SIG-M5 treated with dmso at 0.1 percent for 504 hours (cell line): Measurements from ENCODE around the gene IL31.
"Not testable (repeated sequence)": the region's sequence is repeated elsewhere in the genome, so short reads cannot be mapped to it uniquely, and the experiment has no call there.

Source experiments
- DNase-seq: peaks from one replicate; lab custom pipeline; 2025; ENCODE audit not compliant: unreplicated experiment; lab: John Stamatoyannopoulos, UW

The IL31 gene

DNA sequence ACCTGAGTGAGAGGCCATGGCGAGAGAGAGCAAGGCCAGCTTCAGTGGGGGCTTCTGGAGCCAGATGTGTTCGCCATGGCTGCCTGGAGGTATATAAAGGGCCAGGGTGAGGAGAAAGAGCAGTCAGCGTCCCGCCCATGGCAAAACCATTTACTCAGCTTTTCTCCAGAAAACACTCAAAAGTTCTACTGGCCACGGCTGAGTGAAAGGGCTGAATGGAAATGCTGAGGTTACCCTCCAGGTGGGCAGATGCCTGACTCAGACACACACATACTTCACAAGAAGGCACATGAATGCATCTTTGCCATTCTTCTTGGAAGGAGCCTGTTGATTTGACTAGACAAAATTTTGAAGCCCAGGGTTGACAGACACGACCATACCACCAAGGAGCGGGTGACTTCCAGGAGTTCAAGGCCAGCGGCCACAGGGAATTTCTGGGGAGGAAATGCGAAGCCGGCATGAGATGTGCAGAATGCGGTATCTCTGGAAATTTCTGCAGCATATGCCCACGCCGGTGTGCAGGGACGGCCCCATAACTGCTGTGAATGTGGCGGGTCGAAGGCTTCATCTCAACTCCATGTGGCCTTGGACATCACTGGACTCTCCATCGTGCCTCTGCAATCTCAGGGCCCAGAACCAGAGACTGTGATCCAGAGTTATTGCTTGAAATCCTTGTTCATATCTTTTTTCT is at the start of gene IL31:
Gene IL31, minus strand, starts transcription at position 67 of the 691 bp plus-strand sequence. Its CDS starts 49 bp downstream, at position 18.
- DNase-seq, result no peak

- no peak for DNase-seq
Measured at GRCh38 chr12:122216445-122216844, 42.4 kb upstream of the IL31 start.

DNA sequence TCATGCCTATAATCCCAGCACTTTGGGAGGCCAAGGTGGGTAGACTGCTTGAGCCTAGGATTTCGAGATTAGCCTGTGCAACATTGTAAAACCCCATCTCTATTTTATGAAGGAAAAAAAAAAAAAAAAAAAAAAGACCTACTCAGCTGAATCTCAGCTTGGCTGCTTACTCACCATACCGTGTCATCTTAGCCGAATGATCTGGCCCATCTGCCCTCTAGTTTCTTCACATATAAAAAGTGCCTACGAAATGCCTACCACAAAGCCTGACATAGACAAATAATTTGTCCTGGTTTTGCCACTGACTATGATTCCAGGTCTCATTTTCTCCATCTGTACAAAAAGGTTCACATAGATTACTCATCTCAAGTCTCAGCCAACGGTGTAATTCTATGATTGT is 41.8 kb upstream of the IL31 start:
- DNase-seq, result no peak

- no peak for DNase-seq
Measured at GRCh38 chr12:122208073-122208820, 34.2 kb upstream of the IL31 start.

DNA sequence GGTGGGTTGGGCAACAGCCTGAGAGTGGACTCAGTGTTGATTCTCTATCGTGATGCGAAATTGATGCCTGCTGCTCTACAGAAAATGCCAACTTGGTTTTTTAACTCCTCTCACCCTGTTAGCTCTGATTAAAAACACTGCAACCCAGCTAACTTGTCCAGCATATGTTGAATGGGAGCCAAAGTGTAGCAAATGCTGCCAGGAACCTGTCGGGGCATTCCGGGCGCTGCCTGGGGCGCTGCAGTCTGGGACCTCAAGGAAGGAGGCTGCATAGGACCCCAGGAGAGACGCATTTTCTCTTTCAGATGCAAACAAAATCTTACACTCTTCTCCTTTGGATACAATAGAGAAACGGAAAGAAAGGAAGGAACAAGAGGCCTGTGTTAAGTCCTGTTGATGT is 33.4 kb upstream of the IL31 start:
- DNase-seq, result no peak

- DNase-seq, result no peak
Measured at GRCh38 chr12:122206976-122207375, 33.0 kb upstream of the IL31 start.

- DNase-seq, result no peak
Measured at GRCh38 chr12:122206111-122206881, 32.3 kb upstream of the IL31 start.

- no peak for DNase-seq
Measured at GRCh38 chr12:122205053-122205925, 31.3 kb upstream of the IL31 start.

DNA sequence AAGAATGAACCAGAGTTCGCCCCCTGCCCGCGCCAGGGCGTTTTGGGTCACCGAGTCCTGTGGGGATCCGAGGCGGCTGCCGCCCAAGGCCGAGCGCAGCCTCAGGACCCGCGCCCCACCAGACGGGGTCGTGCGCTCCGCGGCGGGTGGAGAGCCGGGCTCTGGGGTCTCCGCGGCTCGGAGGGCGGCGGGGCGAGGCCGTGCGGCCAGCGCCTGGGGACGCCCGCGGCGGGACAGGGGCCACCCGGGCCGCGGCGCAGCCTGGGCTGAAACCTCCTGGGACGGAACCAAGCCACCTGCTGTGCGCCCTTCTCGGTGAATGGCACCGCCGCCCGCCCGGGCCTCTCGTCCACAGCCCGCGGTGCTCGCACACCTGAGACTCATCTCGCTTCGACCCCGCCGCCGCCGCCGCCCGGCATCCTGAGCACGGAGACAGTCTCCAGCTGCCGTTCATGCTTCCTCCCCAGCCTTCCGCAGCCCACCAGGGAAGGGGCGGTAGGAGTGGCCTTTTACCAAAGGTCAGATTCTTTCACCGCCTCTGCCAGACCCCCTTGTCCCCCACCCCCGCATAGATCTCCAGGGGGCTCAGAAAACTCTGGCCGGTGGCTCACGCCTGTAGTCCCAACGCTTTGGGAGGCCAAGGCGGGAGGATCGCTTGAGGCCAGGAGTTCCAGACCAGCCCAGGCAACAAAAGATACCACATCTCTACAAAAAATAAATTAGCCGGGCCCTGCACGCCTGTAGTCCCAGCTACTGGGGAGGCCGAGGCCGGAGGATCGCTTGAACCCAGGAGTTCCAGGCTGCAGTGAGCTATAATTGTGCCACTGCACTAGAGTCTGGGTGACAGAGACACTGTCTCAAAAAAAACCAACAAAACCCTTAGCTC is 30.4 kb upstream of the IL31 start:
- no peak for DNase-seq

GRCh38 chr12:122203301-122204166 is 29.5 kb upstream of the IL31 start, which contains the start of gene B3GNT4:
TSS of gene B3GNT4 (plus strand) at chr12:122203709. CDS start at chr12:122204619, 910 bp downstream.
- no peak for DNase-seq

GRCh38 chr12:122202811-122203210 is 28.8 kb upstream of the IL31 start:
- not testable (repeated sequence) for DNase-seq

DNA sequence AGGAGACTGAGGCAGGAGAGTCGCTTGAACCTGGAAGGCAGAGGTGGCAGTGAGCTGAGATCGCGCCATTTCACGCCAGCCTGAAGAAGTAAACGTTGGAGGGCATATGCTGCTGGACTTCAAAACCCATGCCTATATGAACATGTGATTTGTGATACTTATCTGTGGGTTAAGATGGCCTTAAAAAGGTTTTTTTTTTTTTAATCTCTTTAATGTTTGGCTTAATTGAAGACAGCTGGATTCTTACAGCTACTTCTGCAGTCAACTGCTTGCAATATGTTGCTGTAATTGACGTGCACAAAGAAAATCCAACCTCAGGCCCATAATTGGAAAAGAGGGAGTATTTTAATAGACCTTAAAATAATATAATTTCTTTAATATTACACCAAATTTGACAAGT is 28.0 kb upstream of the IL31 start:
- DNase-seq, result no peak

DNA sequence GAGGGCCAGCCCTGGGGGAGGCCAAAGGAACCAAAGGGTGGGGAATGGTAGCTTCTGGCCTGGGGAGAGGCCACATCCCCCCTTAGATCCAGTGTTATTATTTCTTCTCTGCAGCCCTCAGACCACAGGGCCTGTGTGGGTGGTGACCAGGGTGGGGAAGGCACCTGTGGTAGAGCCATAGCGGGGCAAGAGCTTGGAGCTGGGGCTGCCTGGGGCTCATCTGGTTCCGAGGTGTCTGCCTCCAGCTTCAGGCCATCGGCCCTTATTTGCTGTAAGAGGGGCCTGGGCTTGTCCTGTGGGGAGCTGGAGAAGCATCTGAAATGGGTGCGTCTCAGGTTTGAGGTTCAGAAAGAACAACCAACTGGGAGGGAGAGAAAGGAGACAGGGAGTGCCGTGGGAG is 27.4 kb upstream of the IL31 start:
- DNase-seq, result no peak

GRCh38 chr12:122200541-122201175 is 26.6 kb upstream of the IL31 start:
- DNase-seq, result no peak

- DNase-seq, result no peak
Measured at GRCh38 chr12:122199484-122200355, 25.7 kb upstream of the IL31 start.

DNA sequence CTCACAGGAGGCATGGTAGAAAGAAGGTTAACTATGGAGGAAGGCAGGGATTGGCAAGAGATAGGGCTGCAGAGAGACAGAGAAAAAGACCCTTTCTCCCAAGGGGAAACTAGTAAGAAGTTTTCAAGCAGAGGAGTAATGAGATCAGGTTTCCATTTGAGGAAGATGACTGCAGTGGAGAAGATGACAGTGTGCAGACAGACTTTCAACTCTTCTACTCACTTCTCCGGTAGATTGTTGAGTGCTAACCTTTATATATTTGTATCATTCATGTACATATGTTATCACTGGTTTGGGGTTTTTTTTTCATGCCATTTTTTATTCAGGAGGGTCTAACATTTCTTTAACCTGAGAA is 23.6 kb upstream of the IL31 start:
- no peak for DNase-seq

- no peak for DNase-seq
Measured at GRCh38 chr12:122195405-122195804, 21.4 kb upstream of the IL31 start.
